GM13977 (cell line): Measurements from ENCODE around the gene LHX1.
A peak's percentile ranks its signal among the peaks of the same experiment; 100 is the strongest.

ENCODE experiments used
- DNase-seq: peaks from one replicate; pipeline ENCODE4 v3.0.0; 2012; ENCODE audit warnings: low spot score
- CTCF ChIP-seq: IDR thresholded peaks from 2 replicates; pipeline ENCODE4 v1.5.1; 2012; ENCODE audit warnings: mild to moderate bottlenecking, control low read depth; ENCODE audit not compliant: insufficient read depth; ENCODE audit errors: extremely low read depth, missing control alignments
- in situ Hi-C: fragments of 300-500 bp; cut with MboI; formaldehyde crosslinking; loops from one replicate; pipeline ENCODE4 v1.12.0; 2022; ENCODE audit warnings: low sequenced_read_pairs, low pct_unique_long_range_greater_than_20kb, mixed read lengths, inconsistent platforms; ENCODE audit not compliant: unreplicated experiment

Gene LHX1

DNA sequence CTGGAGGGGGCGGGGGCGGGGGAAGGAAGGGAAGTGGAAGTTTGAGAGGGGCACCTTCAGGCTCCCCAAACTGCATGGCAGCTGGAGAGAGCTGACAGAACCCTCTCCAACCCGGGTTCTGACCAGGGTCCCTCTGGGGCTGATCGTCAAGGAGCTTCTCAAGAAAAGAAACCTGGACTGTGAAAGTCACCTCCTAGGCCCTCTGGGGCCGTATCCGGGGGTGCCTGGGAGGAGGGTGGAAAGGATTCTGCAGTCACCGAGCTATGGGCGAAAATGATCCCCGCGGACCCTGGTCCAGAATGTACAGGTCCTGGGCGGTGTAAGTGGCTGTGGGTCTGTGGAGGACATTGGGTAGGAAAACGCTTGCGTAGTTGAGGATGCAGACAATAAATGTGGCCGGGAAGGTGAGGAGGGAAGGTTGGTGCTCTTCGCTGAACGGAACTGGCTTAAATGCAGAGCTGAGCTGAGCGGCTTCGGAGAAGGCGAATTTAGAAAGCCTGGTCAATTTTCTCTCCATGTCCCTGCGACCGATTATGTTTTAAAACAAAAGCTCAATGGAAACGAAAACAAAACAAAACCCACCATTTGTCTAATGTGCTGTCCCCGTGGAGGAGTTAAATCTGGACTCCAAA, 3.6 kb upstream of the LHX1 start:
- no peak for TF ChIP-seq CTCF
- no peak for DNase-seq
- in situ Hi-C loops, result no loop called here

DNA sequence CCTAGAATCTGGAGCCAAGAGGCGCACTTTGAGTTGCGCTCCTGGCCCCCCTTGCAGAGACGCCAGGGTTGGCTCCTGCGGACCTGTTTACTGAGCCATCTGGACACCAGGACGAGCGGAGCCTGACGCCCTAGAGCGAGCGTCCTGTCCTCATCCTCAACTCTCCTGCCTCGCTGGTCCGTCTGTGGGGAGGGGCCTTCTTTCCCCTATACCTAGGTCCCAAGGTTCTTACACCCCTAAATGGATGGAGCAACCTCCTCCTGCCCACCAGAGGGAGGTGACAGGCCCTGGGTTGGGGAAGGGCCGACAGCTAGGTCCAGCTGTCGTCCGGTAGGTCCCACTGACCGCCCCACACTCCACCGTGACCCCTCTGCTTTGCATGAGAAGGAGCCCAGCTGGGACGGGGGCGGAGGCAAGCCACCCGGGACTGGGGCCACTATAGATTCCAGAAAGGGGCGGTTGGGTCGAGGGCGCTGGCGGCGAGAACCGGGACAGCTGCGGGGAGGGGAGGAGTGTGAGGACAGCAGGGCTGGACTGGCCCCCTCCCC, 3.1 kb upstream of the LHX1 start:
- in situ Hi-C loops, result no loop called here
- no peak for DNase-seq

DNA sequence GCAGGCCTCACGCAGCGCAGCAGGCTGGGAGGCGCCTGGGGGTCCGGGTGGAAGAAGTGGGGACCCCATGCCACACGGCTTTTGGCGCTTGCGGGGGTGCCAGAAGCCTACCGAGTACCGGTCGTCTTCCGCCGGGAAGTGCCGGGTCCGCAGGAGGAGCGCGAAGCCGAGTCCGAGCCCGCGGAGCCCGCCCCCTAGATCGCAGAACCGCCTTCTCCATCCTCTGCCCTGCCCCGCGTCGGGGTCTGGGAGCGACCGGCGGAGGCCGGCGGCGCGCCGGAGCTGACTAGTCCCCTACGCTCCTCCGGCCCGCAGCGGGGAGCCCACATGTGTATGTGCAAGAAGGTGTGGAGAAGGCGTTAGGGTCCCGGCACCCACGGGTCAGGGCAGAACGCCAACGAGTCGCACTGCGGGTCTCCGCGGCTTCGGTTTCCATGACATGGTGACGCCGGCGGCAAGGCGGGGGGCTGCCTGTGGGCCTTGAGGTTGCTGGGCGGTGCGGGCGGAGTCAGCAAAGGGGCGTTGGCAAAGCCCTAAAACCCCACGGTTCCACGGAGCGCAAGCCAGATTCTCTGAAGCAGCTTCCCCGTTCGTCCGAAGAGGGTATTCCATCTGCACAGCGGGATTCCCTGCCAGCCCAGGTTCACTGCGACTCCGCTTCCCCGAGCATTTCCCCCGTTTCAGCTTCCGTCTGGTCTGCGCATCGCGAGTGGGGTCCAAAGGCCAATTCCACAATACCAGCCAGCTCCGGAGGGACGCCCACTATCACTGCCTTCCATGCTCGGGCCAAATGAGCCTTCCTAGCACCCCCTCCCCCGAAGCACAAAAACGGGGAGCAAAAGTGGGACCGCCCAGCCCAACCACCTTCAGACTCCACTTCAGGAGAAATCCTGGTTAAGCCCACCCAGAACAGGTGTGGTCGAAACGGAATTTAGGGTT, 2.3 kb upstream of the LHX1 start:
- in situ Hi-C loops, result no loop called here
- DNase-seq, result no peak
- TF ChIP-seq CTCF, result no peak

More for the DNA sequence above, 3.1 kb upstream of the LHX1 start:
- no peak for TF ChIP-seq CTCF

- no peak for TF ChIP-seq CTCF
- in situ Hi-C loops, result no loop called here
- no peak for DNase-seq
Observed at GRCh38 chr17:36935671-36936454, 1.4 kb upstream of the LHX1 start.

DNA sequence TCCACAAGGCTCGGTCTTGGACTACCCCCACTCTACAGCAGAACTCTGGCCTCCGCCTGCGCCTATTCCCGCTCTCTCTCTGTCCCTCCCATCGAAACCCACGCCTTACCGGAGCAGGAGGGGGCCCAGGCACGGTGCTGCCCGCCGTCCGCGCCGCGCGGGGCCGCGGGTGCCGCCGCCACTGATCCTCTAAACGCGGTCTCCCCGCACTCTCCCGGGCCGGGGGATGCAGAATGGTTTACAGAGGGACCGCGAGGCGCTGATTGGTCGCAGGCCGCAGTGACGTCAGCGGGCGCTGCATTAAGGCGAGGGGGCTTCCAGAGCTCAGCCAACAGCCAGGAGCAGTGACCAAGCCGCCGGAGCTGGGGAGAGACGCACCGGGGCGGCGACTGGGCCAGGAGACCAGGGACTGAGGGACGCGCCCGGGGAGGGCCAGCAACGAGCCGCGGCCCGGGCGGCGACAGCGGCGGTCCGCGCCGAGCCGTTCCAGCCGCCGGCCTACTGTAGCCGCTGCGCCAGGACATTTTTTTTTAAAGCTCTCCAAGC, 747 bp upstream of the LHX1 start:
- peak; percentile 55 for DNase-seq
- in situ Hi-C loops, result no loop called here
- no peak for TF ChIP-seq CTCF
